Ascending aorta (tissue), 2 donors: ENCODE data around the gene HAUS7. TPM values are rescaled to one million over a fixed set of nuclear protein-coding genes. Genes with fewer than 3 reads are reported as not detected.
"Not testable (repeated sequence)": the region's sequence is repeated elsewhere in the genome, so short reads cannot be mapped to it uniquely, and the experiment has no call there.

ENCODE experiments used
- DNase-seq, 2 donors: peaks; one replicate each; pipeline ENCODE4 v3.0.0-alpha.2; 2019; ENCODE audit warnings: low spot score in 2 of 2
- H3K27ac ChIP-seq, 2 donors: fragments of 200-600 bp; sonication (generic); one replicate each; pipeline ENCODE4 v1.5.1; 2016 to 2017; ENCODE audit warnings: mild to moderate bottlenecking in 1 of 2
- H3K27me3 ChIP-seq: fragments of 200-600 bp; sonication (generic); one replicate; pipeline ENCODE4 v1.5.1; 2017
- H3K36me3 ChIP-seq, 2 donors: fragments of 200-600 bp; sonication (generic); one replicate each; pipeline ENCODE4 v1.5.1; 2016
- H3K4me1 ChIP-seq, 2 donors: fragments of 200-600 bp; sonication (generic); one replicate each; pipeline ENCODE4 v1.5.1; 2016 to 2017; ENCODE audit warnings: mild to moderate bottlenecking in 1 of 2
- H3K4me3 ChIP-seq, 2 donors: fragments of 200-600 bp; sonication (generic); one replicate each; pipeline ENCODE4 v1.5.1; 2016 to 2017; ENCODE audit warnings: mild to moderate bottlenecking in 1 of 2
- H3K9me3 ChIP-seq, 2 donors: fragments of 200-600 bp; sonication (generic); one replicate each; pipeline ENCODE4 v1.5.1; 2016
- CTCF ChIP-seq, 3 experiments: fragments of 200-600 bp in 2 of 3; fragments of 450-650 bp in 1 of 3; sonication (generic) in 2 of 3; IDR thresholded peaks; one replicate each; pipeline ENCODE4 v1.5.1; 2016 to 2019; ENCODE audit warnings: antibody characterized with exemption in 3 of 3, mild to moderate bottlenecking in 1 of 3, moderate library complexity in 1 of 3
- intact Hi-C: fragments of 100-400 bp; cut with DNase I; formaldehyde crosslinking; loops from one replicate; pipeline ENCODE4 v1.15.1; 2023
- total RNA-seq: library from RNA; depleted of rRNA; stranded (reverse); fragments of >200 nt; gene quantifications from one replicate; pipeline ENCODE4 v1.1.0, GENCODE V29; 2016

HAUS7 gene
- total RNA-seq, 1 donor from 2014 or later, result 22.5 TPM

- H3K4me1 ChIP-seq, result no peaks in the 10 kb centered on the region
- no peak for TF ChIP-seq CTCF (IDR thresholded peaks at IDR 0.05)
- DNase-seq, result no peak
- no peak overlapping the region for H3K4me3 ChIP-seq
- no peaks in the 10 kb centered on the region for H3K9me3 ChIP-seq
- intact Hi-C loops, result no loop called here
- no peak overlapping the region for H3K27ac ChIP-seq
- H3K36me3 ChIP-seq, result no peaks in the 10 kb centered on the region
- peaks cover 5% of the 10 kb centered on the region for H3K27me3 ChIP-seq
Observed at GRCh38 chrX:153408871-153409351, 61.5 kb downstream of the HAUS7 start.

- intact Hi-C loops, result no loop called here
- no peaks in the 10 kb centered on the region for H3K4me1 ChIP-seq
- no peaks in the 10 kb centered on the region for H3K36me3 ChIP-seq
- no peak for DNase-seq
- H3K9me3 ChIP-seq, result no peaks in the 10 kb centered on the region
- no peak for TF ChIP-seq CTCF (IDR thresholded peaks at IDR 0.05)
- no peak overlapping the region for H3K27ac ChIP-seq
- H3K27me3 ChIP-seq, result peaks cover 5% of the 10 kb centered on the region
- no peak overlapping the region for H3K4me3 ChIP-seq
Observed at GRCh38 chrX:153408221-153408721, 62.1 kb downstream of the HAUS7 start.

GRCh38 chrX:153407736-153408135, 62.6 kb downstream of the HAUS7 start:
- peaks cover 5% of the 10 kb centered on the region for H3K27me3 ChIP-seq
- intact Hi-C loops, result no loop called here
- no peak for TF ChIP-seq CTCF (IDR thresholded peaks at IDR 0.05)

GRCh38 chrX:153406903-153407302, 63.5 kb downstream of the HAUS7 start:
- no peak overlapping the region for H3K27ac ChIP-seq
- no peaks in the 10 kb centered on the region for H3K9me3 ChIP-seq
- no peaks in the 10 kb centered on the region for H3K4me1 ChIP-seq
- no peak overlapping the region for H3K4me3 ChIP-seq
- peaks cover 5% of the 10 kb centered on the region for H3K27me3 ChIP-seq
- intact Hi-C loops, result no loop called here
- no peaks in the 10 kb centered on the region for H3K36me3 ChIP-seq
- no peak for TF ChIP-seq CTCF (IDR thresholded peaks at IDR 0.05)
- DNase-seq, result no peak

More at GRCh38 chrX:153407736-153408135, 62.6 kb downstream of the HAUS7 start:
- Histone ChIP-seq H3K27ac (no peak overlapping the region), H3K9me3 (no peaks in the 10 kb centered on the region), H3K36me3 (no peaks in the 10 kb centered on the region), H3K4me1 (no peaks in the 10 kb centered on the region), H3K4me3 (no peak overlapping the region)
- no peak for DNase-seq

- no peak overlapping the region for H3K4me3 ChIP-seq
- no peak for TF ChIP-seq CTCF (IDR thresholded peaks at IDR 0.05)
- H3K4me1 ChIP-seq, result no peaks in the 10 kb centered on the region
- no peaks in the 10 kb centered on the region for H3K27me3 ChIP-seq
- no peaks in the 10 kb centered on the region for H3K36me3 ChIP-seq
- intact Hi-C loops, result no loop called here
- H3K9me3 ChIP-seq, result no peaks in the 10 kb centered on the region
- no peak for DNase-seq
- no peak overlapping the region for H3K27ac ChIP-seq
Observed at GRCh38 chrX:153406011-153406410, 64.4 kb downstream of the HAUS7 start.

GRCh38 chrX:153405426-153405825, 65.0 kb downstream of the HAUS7 start:
- Histone ChIP-seq H3K9me3 (no peaks in the 10 kb centered on the region), H3K4me3 (no peak overlapping the region), H3K27ac (no peak overlapping the region), H3K4me1 (no peaks in the 10 kb centered on the region), H3K36me3 (no peaks in the 10 kb centered on the region), H3K27me3 (no peaks in the 10 kb centered on the region)
- DNase-seq, result no peak
- intact Hi-C loops, result no loop called here
- no peak for TF ChIP-seq CTCF (IDR thresholded peaks at IDR 0.05)

- intact Hi-C loops, H3K27ac ChIP-seq, H3K36me3 ChIP-seq, H3K4me1 ChIP-seq, H3K9me3 ChIP-seq, DNase-seq, H3K4me3 ChIP-seq, H3K27me3 ChIP-seq: not testable (repeated sequence)
Observed at GRCh38 chrX:153404333-153404732, 66.0 kb downstream of the HAUS7 start.
